ENCODE data around the gene HIVEP3. TPM values are rescaled to one million over a fixed set of nuclear protein-coding genes. Genes with fewer than 3 reads are reported as not detected.

The HIVEP3 gene
- total RNA-seq, 1 donor from 2014 or later, result 11.6 TPM

DNA sequence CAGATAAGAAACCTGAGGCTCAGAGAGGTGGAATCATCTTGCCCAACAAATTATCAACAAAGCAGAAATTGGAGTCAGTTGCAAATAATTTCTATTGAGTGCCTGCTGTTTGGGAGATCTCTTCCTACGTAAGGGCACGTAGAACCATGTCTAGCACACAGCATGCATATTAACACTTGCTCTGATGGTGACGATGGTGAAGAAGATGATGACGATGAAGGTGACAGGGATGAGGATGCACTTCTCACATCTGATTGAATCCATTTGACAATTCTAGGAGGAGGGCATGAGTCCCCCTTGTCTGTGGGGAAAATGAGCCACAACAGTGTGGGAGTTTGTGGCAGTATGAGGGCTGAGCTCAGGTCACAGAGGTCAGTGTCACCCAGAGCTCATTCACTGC lies 183.6 kb downstream of the HIVEP3 start:
- H3K4me3 ChIP-seq, result no peak overlapping the region
- no peak for ATAC-seq
- no peak for DNase-seq
- H3K27me3 ChIP-seq (ENCODE audit: low read depth), result no peaks in the 10 kb centered on the region
- no peaks in the 10 kb centered on the region for H3K9me3 ChIP-seq
- TF ChIP-seq, protein P1, sequence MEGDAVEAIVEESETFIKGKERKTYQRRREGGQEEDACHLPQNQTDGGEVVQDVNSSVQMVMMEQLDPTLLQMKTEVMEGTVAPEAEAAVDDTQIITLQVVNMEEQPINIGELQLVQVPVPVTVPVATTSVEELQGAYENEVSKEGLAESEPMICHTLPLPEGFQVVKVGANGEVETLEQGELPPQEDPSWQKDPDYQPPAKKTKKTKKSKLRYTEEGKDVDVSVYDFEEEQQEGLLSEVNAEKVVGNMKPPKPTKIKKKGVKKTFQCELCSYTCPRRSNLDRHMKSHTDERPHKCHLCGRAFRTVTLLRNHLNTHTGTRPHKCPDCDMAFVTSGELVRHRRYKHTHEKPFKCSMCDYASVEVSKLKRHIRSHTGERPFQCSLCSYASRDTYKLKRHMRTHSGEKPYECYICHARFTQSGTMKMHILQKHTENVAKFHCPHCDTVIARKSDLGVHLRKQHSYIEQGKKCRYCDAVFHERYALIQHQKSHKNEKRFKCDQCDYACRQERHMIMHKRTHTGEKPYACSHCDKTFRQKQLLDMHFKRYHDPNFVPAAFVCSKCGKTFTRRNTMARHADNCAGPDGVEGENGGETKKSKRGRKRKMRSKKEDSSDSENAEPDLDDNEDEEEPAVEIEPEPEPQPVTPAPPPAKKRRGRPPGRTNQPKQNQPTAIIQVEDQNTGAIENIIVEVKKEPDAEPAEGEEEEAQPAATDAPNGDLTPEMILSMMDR (IDR thresholded peaks at IDR 0.05), result no peak
- no peaks in the 10 kb centered on the region for H3K36me3 ChIP-seq
- H3K27ac ChIP-seq, result no peak overlapping the region
- H3K4me1 ChIP-seq, result peaks cover 48% of the 10 kb centered on the region
- intact Hi-C loops (cut with DNase I), result no loop called here

DNA sequence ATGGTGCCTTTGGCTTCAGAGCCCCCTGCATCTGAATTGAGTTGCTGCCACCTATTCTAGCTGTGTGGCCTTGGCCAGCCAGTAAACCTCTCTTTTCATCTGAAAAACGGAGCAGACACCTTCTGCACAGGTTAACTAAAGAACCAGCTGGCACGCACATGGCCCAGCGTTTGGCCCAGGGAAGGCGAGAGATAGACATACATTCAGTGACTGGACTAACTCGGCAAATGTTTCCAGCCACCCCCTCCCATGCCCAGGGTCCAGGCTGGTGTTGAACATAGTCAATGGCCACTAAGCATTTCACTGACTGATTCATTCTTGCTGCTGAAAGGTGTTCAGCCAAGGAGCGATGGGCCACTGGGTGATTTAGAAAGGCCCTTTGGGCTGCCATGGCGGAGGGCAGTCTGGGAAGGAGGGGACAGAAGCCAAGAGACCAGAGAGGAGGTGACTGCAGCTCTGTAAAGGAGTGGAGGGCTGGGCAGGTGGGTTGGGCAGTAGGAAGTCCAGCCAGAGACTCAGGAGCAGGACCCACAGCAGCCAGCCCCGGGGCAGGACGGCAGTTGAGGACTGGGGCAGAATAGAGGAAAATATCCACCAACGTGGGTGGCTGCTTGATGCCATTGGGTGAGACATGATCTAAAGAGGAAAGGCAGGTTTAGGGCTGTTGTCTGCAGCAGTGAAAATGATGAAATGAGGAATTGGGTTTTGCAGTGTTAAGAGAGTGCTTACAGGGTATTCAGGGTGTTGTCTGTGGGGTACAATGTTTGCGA lies 184.3 kb downstream of the HIVEP3 start:
- DNase-seq, result no peak
- Histone ChIP-seq H3K9me3 (no peaks in the 10 kb centered on the region), H3K36me3 (no peaks in the 10 kb centered on the region), H3K27ac (no peak overlapping the region), H3K4me1 (peaks cover 48% of the 10 kb centered on the region), H3K27me3 (ENCODE audit: low read depth) (no peaks in the 10 kb centered on the region), H3K4me3 (no peak overlapping the region)
- intact Hi-C loops (cut with DNase I), result no loop called here
- no peak for ATAC-seq
- TF ChIP-seq, protein P1 (IDR thresholded peaks at IDR 0.05), result no peak

DNA sequence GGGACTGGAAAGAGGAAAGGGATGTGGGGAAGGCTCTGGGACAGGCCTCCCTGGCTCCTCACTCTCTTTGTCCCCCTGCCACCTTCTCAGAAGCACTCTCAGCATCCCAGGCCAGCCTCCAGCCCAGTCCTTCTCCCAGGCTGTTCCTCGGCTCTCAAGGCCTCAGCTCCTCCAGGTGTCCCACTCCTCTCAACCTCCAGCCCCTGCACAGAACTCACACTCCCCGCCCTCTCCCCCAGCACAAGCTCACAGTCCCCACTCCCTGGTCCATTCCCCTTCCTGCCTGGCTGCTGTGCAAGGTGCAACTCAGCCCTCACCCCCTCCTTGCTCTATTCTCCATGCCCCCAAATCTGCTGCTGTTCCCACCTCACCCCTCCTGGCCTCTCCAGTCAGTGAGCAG lies 185.0 kb downstream of the HIVEP3 start:
- H3K4me3 ChIP-seq, result no peak overlapping the region
- no peak overlapping the region for H3K27ac ChIP-seq
- H3K36me3 ChIP-seq, result no peaks in the 10 kb centered on the region
- TF ChIP-seq, protein P1 (IDR thresholded peaks at IDR 0.05), result no peak
- no peak for DNase-seq
- no peaks in the 10 kb centered on the region for H3K27me3 ChIP-seq (ENCODE audit: low read depth)
- H3K4me1 ChIP-seq, result peaks cover 48% of the 10 kb centered on the region
- H3K9me3 ChIP-seq, result no peaks in the 10 kb centered on the region
- intact Hi-C loops (cut with DNase I), result no loop called here
- ATAC-seq, result no peak

DNA sequence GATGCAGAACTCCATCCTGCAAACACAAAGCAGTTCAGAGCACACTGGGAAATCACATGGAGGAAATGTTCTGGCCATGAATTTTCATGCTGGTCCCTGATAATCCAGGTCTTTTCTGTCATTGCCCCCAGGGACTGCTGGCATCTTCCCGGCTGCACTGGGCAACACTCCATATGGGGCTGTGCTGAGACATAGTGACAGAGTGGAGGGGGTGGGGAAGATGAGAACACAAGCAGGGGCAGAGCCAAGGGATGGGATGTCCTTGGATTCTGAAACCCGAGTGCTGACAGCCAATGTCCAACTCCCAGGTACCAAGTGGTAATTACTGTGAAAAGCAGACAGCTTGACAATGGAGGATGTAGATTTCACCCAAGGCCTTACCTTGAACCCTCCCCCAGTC lies 185.7 kb downstream of the HIVEP3 start:
- DNase-seq (no peak), ATAC-seq (no peak)
- Histone ChIP-seq H3K4me3 (no peak overlapping the region), H3K36me3 (no peaks in the 10 kb centered on the region), H3K9me3 (no peaks in the 10 kb centered on the region), H3K27me3 (ENCODE audit: low read depth) (no peaks in the 10 kb centered on the region), H3K4me1 (peaks cover 48% of the 10 kb centered on the region), H3K27ac (no peak overlapping the region)
- intact Hi-C loops (cut with DNase I), result no loop called here
- TF ChIP-seq, protein P1 (IDR thresholded peaks at IDR 0.05), result no peak

DNA sequence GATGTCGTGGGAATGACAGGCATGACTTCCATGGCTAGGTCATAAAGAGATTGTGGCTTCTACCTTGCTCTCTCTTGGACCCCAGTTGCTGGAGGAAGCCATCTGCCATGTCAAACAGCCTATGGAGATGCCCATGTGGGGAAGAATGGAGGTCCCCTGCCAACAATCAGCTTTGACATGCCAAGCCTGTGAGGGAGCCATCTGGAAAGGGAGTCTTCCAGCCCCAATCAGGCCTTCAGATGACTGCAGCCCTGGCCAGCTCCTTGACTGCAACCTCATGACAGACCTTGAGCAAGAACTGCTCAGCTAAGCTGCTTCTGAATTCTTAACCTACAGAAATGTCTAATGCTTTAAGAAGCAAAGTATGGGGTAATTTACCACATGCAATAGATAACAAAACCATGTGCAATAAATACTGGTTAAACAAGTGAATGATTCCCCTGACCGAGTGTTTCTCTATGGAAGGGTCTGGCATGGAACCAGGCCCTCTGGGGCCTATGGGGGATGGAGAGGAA lies 187.1 kb downstream of the HIVEP3 start:
- DNase-seq, result no peak
- Histone ChIP-seq H3K4me1 (peaks cover 60% of the 10 kb centered on the region), H3K4me3 (no peak overlapping the region), H3K27ac (no peak overlapping the region), H3K36me3 (no peaks in the 10 kb centered on the region), H3K27me3 (ENCODE audit: low read depth) (no peaks in the 10 kb centered on the region), H3K9me3 (no peaks in the 10 kb centered on the region)
- TF ChIP-seq, protein P1 (IDR thresholded peaks at IDR 0.05), result no peak
- no peak for ATAC-seq
- intact Hi-C loops (cut with DNase I), result no loop called here
